Stimulated activated CD8-positive, alpha-beta memory T cell treated with anti-CD3 and anti-CD28 coated beads, Interleukin-4, amount 100 ng/mL, for 24 hours (primary cell): Measurements from ENCODE around the gene TYMS.

Source experiments
- DNase-seq: peaks from one replicate; pipeline ENCODE4 v3.0.0-alpha.2; 2020; ENCODE audit warnings: low read depth

Gene TYMS

GRCh38 chr18:647304-647703 lies 10.1 kb upstream of the TYMS start:
- no peak for DNase-seq

GRCh38 chr18:649341-649740 lies 8.1 kb upstream of the TYMS start:
- DNase-seq: no peak

- DNase-seq: no peak
Observed at GRCh38 chr18:650428-650858, 7.0 kb upstream of the TYMS start.

GRCh38 chr18:652131-652530 lies 5.3 kb upstream of the TYMS start:
- DNase-seq: no peak

GRCh38 chr18:653512-653911 lies 3.9 kb upstream of the TYMS start:
- no peak for DNase-seq

GRCh38 chr18:654601-655000 lies 2.9 kb upstream of the TYMS start:
- DNase-seq: no peak

- no peak for DNase-seq
Observed at GRCh38 chr18:655445-655844, 2.0 kb upstream of the TYMS start.

- peak; percentile 50 for DNase-seq
Observed at GRCh38 chr18:658001-658946, 821 bp downstream of the TYMS start.

- no peak for DNase-seq
Observed at GRCh38 chr18:658947-659533, 1.6 kb downstream of the TYMS start.

GRCh38 chr18:659597-659996 lies 2.1 kb downstream of the TYMS start:
- DNase-seq: no peak

- DNase-seq: no peak
Observed at GRCh38 chr18:662197-662596, 4.7 kb downstream of the TYMS start.

- no peak for DNase-seq
Observed at GRCh38 chr18:666177-666576, 8.7 kb downstream of the TYMS start.

- no peak for DNase-seq
Observed at GRCh38 chr18:666628-667027, 9.2 kb downstream of the TYMS start.

GRCh38 chr18:668260-668659 lies 10.8 kb downstream of the TYMS start:
- DNase-seq: no peak

GRCh38 chr18:669077-669476 lies 11.6 kb downstream of the TYMS start:
- DNase-seq: no peak

GRCh38 chr18:670522-670921 lies 13.1 kb downstream of the TYMS start:
- no peak for DNase-seq

GRCh38 chr18:671405-671804 lies 14.0 kb downstream of the TYMS start:
- DNase-seq: no peak

- no peak for DNase-seq
Observed at GRCh38 chr18:673317-673716, 15.9 kb downstream of the TYMS start.

GRCh38 chr18:673769-674168 lies 16.3 kb downstream of the TYMS start:
- DNase-seq: no peak

GRCh38 chr18:675307-675706 lies 17.9 kb downstream of the TYMS start:
- DNase-seq: no peak

GRCh38 chr18:676069-676468 lies 18.6 kb downstream of the TYMS start:
- DNase-seq: no peak

GRCh38 chr18:676736-677135 lies 19.3 kb downstream of the TYMS start:
- no peak for DNase-seq

- DNase-seq: no peak
Observed at GRCh38 chr18:677145-677544, 19.7 kb downstream of the TYMS start.

GRCh38 chr18:677951-678381 lies 20.5 kb downstream of the TYMS start:
- DNase-seq: no peak
